DND-41 (cell line): ENCODE measurements around the gene FBRS.

ENCODE experiments used
- CTCF ChIP-seq: IDR thresholded peaks from 2 replicates; pipeline ENCODE4 v1.5.1; 2012; ENCODE audit warnings: borderline replicate concordance, low read length, moderate library complexity, mild to moderate bottlenecking; ENCODE audit not compliant: poor library complexity, severe bottlenecking; ENCODE audit errors: extremely low read depth
- EZH2 ChIP-seq: IDR thresholded peaks from 3 replicates; pipeline ENCODE4 v1.6.1; 2012; ENCODE audit warnings: borderline replicate concordance, low read depth, mild to moderate bottlenecking, moderate library complexity, low read length, inconsistent platforms; ENCODE audit not compliant: severe bottlenecking

DNA sequence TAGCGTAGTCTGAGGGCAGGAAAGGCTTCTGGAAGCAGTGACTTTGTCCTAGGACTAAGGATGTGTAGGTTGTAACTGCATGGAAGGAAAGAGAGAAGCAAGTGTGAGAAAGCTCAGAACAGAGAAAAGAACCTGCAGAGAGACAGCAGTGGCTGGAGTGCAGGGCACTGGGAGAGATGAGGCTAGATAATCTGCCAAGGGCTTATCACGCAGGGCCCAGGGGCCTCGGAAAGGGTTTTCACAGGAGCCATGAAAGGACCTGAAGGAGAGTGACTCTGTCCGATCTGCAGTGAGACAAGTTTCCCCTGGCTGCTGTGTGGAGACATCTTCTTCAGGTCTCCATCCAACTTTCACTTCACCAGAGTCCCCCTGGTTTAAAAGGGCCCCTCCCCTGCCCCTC lies 33.7 kb downstream of the FBRS start:
- TF ChIP-seq CTCF (no peak), EZH2 (no peak)
